HG03432 (cell line): ENCODE data around the gene ANKH.
"Not testable (repeated sequence)": the region's sequence is repeated elsewhere in the genome, so short reads cannot be mapped to it uniquely, and the experiment has no call there.

Experiments
- ATAC-seq: cut with Tn5 transposase; IDR thresholded peaks from one replicate; pipeline ENCODE4 v1.9.1; 2021; ENCODE audit warnings: mild to moderate bottlenecking, moderate library complexity; ENCODE audit not compliant: unreplicated experiment

Gene ANKH

DNA sequence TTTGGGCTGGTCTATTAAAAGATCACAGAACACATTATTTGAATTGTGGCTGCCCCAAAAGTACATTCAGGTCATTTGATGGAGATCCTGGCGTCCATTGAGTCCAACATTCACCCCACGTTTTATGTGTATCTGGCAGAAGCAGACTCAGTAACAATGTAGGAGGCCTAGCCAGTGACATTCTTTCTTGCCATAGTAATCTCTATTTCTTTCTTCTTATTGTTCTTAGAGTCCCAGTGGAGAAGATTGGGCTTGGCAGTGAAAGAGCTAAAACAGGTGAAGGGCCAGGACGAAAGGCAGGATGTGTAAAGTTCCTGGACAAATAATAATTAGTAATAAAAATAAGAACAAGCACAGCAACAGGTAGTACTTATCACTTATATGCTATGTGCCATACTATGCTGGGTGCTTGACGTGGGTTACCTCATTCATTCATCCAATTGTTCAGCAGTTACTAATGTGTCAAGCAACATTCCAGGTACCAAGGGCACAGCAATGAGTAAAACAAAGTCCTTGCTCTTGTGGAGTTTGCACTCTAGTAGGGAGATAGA is 12.6 kb upstream of the ANKH start:
- no peak for ATAC-seq

DNA sequence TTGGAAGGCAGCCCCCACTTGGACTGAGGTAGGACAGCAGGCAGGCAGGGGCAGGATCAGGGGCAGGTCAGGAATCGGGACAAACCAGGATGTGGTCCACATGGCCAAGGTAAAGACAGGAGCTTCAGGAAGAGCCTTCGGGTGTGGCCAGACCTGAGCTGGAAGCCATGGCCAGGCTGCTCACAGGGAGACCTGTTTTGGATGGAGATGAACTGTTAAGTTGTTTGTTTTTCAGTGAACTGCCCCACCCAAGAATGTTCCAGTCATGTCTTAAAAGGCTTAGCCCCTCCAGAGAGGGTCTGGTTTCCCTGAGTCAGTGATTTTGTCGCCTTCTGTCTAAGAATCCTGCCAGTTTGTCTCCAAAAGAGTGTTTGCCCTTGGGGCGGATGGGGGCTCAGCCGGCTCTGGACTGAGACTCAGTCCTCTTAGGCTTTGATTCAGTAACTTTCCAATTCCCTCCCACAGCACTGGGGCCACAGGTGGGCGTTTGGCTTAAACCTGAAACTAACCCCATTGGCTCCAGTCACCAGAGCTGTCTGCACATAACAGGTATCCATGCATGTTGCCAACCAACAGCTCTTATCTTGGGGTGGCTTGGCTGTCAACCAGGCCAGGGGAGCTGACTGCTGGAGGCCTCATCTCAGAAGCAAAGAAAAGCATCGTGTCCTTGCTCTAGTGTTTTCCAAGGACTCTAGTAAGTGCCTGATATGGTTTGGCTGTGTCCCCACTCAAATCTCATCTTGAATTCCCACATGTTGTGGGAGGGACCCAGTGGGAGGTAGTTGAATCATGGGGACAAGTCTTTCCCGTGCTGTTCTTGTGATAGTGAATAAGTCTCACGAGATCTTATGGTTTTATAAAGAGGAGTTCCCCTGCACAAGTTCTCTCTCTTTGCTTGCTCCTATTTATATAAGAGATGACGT is 11.3 kb upstream of the ANKH start:
- no peak for ATAC-seq

DNA sequence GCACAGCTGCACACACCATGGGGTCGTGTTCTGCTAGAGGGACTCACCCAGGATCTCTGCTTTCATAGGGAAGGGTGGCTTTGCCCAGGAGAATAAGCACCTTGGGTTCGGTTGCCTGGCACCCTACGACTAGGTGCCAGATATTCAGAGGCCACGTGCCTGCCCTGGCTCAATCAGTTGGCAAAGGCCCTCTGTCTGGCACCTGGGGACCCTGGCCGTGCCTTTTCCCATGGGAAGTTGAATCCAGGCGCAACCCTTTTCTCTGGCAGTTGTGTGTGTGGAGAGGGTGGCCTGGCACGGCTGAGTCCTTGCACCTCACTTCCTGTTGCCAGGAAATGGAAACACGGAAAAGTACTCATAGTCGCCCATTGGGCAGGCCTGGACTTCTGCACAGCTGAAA is 10.2 kb upstream of the ANKH start:
- no peak for ATAC-seq

DNA sequence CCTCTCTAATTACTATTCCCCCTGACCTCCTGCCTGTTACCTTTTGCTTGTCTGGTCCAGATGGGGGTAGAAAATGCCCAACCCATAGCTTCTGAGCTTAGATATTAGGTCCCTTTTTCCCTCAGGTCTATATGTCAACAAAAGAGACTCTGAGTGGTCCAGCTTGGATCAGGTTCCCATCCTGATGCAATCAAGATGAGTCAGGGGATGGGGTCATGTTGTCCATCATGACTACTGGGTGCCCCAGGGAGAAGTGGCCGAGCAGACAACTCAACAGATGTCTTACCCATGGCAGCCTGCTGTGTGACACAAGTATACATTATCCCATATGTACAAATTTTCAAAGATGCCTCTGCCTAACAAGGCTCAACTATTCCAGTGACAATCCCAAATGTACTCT is 9.1 kb upstream of the ANKH start:
- no peak for ATAC-seq

DNA sequence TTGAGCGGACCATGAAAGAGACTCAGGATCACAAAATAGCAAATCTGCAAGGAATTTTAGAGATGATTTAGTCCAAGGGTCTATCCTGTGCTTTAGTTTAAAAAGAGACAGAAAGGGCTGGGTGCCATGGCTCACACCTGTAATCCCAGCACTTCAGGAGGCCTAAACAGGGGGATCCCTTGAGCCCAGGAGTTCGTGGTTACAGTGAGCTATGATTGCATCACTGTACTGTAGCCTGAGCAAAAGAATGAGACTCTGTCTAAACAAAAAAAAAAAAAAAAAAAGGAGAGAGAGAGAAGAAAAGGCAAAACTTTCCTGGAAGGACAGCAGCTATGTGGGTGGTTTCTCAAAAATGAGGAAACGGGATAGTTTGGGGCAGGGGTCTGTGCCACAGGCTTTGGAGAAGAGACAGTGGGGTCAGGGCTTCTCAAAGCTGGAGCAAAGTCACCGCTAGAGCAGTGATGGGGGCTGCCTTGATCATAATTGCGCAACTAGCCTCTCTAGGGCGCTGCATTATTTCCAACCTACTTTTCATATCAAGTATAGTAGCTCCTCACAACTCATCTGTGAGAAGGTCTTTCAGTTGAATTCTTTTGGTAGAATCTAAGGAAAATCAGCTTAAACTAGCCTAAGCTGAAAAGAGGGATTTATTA is 8.5 kb upstream of the ANKH start:
- ATAC-seq, result no peak

DNA sequence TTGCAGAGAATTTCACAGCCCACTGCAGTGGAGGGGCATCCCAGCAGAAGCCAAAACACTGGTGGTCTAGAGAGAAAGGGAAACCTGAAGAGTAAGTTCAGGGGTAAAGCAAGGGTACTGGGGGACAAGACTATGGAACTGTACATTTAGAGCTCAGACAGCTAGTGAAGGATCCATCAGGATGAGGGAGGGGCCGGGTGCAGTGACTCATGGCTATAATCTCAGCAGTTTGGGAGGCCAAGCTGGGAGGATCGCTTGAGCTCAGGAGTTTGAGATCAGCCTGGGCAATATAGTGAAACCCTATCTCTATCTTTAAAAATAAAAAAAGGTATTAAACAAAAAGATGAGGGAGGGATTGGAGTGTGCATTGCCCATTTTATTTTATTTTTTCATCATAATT is 7.8 kb upstream of the ANKH start:
- ATAC-seq, result no peak

DNA sequence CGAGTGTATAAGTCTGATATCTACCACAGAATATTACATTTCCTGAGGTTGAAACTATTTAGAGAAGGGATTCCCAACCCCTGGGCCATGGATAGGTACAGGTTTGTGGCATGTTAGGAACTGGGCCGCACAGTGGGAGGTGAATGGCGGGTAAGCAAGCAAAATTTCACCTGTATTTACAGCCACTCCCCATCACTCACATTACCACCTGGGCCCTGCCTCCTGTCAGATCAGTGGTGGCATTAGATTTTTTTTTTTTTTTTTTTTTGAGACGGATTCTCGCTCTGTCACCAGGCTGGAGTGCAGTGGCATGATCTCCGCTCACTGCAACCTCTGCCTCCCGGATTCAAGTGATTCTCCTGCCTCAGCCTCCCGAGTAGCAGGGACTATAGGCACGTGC is 6.6 kb upstream of the ANKH start:
- not testable (repeated sequence) for ATAC-seq

DNA sequence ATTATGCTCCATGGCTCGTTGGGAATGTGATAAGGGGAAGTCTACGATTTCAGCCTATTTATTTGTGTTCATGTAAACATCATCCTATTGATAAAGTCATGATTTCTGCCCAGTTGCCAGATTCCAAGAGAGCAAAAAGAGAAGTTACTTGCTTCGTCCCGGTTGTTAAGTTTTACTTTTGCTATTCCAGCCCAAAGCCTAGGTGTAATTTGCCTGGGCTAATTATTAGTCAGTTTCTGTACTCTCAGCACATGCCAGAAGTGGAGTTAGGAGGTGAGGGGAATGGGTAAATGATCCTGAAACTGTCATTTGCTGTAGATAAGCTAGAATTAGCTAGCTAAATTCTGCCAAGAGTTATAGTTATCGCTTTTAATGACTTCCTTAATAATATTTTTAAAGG is 4.5 kb upstream of the ANKH start:
- no peak for ATAC-seq

DNA sequence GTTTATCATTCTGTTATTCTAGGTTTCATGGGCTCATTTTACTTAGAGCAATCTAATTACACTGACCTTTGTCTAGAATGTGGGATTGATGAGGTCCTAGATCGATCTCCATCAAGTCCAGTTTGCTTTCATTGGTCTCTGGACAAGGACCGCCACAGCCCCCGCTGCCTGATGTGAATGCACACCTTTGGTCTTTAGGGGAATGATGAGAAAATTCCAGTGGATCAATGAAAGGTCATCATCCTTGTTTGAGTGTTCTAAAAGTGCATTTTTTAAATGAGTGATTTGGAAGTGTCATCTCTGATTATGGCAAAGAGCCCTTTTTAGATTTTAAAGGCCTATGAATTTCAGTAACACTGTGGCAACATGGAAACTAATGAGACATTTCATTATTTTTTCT is 2.2 kb upstream of the ANKH start:
- ATAC-seq, result no peak

DNA sequence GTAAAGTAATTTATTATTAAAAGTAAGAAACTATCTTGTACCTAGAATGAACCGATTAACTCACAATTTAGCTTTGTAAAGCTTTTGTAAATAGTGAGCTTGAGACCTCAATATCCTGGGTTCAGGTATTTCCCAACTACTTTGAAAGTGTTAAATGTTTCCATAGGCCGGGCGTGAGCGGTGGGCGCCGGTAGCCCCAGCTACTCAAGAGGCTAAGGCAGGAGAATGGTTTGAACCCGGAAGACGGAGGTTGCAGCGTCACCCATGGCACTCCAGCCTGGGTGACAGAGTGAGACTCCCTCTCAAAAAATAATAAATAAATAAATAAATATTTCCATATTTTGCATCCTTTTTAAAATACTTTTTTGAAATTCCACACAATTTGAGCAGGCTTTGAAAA is 1.5 kb upstream of the ANKH start:
- no peak for ATAC-seq

DNA sequence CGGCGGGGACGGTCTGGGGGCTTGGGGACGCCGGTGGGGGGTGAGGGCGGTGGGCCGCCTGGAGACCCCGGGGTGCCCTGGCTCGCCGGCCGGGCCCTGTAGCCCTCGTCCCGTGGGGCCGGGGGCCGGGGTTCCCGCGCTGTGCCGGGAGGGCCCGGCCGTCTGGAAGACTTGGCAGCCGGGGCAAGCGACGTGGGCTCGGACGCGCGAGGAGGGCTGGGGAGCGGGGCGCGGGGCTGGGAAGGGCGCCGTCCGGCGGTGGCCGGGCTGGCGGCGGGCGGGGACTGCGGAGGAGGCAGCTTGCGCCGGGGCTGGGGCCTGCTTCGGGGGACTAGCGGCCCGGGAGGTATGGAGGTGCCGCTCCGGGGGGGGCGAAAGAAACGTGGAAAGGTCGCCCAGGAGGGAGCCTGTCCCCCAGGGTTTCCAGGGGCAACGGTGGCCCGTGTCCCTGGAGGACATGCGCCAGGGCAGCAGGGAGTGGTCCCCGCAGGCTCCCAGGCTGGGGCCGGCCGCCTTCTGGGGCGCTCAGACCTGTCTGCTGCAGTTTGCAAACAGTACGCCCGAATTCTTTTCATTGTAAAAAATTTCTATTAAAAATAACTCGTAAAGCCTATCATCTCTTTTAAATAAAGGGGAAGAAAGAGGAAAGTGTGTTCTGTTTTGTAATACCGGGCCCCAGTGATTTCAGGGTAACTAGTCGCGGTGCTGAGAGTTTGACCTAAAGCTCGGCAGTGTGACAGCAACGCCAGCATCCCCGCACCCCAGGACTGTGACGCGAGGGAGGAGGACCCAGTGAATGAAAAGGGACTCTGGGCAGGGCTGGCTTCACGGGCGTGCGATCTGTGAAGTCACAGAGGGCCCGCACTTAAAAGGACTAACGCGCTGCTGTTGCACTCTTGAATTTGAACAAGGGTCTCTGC is 752 bp upstream of the ANKH start:
- ATAC-seq, result peak; percentile 46

DNA sequence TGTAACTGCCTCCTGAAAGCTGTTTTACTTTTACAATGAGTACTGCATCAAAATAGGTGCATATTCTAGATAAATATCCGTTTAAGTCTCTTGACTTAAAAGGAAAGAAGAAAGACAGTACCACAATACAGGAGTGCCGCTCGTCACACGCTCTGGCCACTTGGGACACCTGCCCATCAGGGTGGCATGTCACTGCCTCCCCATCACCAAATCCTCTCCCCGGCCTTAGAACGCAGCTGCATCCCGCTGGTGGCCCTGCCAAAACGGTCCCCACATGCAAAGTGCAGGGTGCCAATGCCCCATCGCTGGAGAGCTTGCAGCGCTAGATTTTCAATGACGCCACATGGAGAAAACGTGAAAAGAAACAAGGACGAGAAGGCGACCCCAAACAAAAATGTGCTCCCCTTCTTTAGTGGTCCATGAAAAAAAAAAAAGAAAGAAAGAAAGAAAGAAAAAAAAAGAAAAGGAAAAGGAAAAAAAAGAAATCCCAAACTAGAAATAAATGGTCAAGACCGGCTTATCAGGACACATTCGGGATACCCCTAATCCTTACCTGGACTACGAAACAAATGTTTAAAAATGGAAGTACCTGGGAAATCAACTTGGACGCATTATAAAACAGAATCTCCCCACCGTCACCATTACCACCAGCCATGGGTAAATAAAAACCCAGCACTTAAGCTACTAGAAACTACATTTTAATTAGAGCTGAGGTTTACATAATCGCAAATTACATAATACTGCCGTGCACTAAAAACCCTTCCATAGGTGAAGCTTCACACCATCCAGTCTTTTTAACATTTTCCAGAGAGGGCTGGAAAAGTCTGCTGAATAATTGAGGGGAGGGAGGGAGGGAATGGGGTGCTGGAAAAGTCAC is 1.0 kb downstream of the ANKH start:
- peak; percentile 36 for ATAC-seq

DNA sequence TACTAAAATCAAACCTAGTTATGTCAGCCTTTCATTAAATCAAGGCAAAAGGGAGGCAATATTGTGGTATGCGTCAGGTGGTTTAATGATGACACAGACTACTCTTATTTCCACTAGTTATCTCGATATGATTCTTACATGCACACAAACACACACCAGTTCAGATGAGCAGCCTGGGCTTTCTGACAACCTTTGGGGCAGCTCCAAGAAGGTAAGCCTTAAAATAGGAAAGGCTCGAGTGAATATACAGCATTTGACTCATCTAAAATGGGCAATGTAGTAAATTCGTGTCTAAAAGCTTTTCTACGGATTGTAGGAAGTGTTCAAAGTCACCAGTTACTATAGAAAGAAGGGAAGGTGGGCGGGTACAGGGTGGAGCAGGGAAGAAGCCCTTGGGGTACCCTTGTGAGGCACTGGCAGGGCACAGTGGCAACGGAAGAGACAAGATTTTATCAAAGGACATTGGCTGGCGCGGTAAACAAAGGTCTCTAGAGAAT is 1.9 kb downstream of the ANKH start:
- ATAC-seq, result no peak

DNA sequence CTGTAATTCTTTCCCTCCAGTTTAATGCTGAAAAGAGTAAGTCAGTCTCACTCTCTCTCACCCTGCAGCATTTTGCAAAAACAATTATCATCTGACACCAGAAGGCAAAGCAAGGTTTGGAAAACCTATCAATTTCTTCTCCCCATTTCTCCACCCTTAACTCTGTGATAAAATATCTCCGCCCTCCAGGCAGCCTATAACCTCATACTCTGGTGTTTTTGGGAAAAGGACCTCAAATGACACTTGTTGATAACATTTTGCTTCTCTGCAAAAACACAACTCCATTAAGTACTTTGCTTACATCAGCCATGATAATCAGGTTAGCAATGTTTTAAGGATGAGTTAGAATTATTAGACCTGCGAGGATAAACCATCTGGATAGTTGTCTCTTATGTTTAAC is 2.3 kb downstream of the ANKH start:
- no peak for ATAC-seq

DNA sequence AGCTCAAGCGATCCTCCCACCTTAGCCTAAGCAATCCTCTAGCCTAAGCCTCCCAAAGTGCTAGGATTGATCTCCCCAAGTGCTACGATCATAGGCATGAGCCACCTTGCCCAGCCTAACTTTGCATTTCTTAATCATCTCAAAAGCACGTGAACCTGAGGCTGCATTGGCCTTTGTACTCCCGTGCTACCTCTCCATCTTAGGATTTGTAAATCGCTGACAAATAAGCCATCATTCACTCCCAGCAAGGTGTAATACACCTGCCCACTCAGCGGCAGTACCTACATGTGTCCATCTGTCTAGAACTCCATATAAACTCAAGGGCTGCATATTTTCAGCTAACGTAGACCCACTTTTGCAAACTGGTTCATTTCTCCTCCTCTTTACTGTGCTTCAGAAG is 2.8 kb downstream of the ANKH start:
- ATAC-seq, result no peak

DNA sequence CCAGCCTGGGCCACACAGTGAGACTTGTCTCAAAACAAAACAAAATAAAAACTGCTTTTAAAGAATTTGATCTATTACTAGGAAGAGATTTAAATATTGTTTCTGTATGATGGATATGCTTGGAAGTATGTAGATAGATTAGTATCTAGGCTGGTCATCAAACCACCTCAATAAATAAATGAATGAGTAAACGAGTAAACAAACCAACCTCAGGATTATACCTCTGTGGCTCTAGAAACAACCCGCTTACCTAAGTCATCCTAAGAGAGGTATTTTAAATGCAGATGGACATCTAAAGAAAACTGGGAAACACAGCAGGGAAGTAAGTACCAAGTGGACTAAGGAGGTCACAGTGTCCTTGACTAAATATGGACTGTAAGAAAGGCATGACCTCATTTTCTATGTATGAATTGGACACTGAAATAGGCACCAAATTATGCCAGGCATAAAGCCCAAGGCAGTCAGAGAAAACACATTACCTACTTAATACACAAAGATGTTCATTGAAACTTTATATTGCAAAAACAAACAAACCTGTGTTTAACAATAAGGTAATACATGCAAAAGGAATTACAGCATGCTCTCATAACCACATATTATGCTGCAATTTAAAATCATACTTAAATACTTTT is 7.3 kb downstream of the ANKH start:
- no peak for ATAC-seq

DNA sequence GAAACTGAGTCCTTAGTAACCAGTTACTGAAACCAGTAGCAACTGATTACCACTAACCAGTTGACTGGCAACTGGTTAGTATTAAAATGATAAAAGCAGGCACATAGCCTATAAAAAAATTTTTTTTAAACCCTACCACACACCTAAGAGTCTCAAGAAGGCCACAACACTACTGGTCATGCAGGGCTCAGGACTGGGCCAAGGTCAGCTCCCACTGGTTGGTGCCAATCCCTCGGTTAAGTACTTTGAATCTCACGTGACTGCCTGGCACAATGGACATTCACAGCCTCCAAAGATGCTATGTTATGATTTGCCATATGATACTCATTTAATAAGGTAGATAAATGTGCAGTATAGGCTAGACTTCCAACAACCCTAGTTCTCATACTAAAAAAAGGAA is 8.5 kb downstream of the ANKH start:
- no peak for ATAC-seq

DNA sequence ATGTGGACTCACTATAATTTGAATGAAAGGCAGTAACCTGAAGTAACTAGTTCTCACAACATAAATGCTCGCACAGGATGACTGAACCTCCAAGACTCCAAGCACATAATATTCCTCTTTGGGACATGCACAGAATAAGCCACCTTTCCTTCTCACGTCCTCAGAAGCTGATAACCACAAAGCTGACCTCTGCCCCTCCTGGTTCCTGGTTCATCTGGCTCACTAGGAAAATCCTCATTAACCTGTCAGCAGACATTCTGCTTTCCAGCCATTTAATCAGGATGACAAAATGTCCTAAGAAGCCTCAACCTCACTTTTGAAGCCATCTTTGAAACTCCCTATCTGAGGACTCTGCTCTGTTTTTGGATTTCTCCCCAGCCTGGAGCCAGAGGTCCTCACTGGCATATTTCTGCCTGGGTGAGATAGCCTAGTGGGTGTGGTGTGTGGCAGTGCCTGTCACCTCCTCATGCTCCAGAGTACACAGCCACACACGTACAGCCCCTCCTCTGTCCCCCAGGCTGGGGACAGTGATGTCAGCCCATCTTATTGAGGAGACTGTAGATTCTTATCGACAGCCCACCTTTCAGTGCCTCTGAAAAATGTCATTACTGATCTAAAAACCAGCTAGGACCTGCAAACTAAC is 10.3 kb downstream of the ANKH start:
- no peak for ATAC-seq

DNA sequence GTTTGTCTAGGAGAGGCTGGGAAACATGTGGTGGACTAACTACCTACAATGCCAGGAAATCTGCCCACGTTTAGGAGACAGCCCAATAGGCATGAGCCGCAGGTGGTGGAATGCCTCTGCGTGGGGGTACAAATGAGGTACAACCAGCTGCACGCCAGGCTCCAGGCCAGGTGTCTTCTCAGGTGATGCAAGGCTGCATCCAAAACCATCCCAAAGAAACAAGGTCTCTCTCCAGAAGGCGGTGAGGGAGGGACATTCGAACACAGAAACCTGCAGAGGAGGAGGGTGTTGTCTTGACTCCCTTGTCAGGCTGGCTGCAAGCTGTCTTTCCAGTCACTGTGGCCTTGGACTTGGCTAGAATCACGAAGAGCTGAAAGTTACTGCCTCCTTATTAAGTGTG is 11.6 kb downstream of the ANKH start:
- ATAC-seq, result no peak
